Endothelial cell of umbilical vein (primary cell): ENCODE results near the gene SOCS7. TPM values are rescaled to one million over a fixed set of nuclear protein-coding genes. Genes with fewer than 3 reads are reported as not detected.

Source experiments
- BruUV-seq: library from RNA; stranded (reverse); fragments of 400-500 nt; replicated peaks from 2 replicates; lab custom pipeline; 2021; lab: Mats Ljungman, UMichigan
- CTCF ChIA-PET: fragments of 300-600, 350-600 bp; sonication (Branson Sonifier 250); formaldehyde crosslinking; loops from one replicate; lab custom pipeline; 2021; ENCODE audit warnings: antibody characterized with exemption, inconsistent platforms; lab: Charles Lee
- POLR2A ChIA-PET: fragments of 300-600, 350-600 bp; sonication (Branson Sonifier 250); formaldehyde crosslinking; loops from one replicate; lab custom pipeline; 2021; ENCODE audit warnings: antibody characterized with exemption, inconsistent platforms; lab: Charles Lee
- DNase-seq: peaks from one replicate; pipeline ENCODE4 v3.0.0-alpha.2; 2011; ENCODE audit warnings: low read depth, low spot score
- FAIRE-seq: peaks from 2 replicates; lab custom pipeline; 2011; peaks lifted over from hg19 to GRCh38; lab: Jason Lieb, UNC
- H2AFZ ChIP-seq: 2 replicates; pipeline ENCODE4 v1.6.0; 2012; ENCODE audit warnings: low read depth, low read length, control low read depth, inconsistent platforms
- H3K27ac ChIP-seq: 2 replicates; pipeline ENCODE4 v1.5.1; 2011; ENCODE audit warnings: low read depth, mild to moderate bottlenecking, control low read depth, low read length, moderate library complexity; ENCODE audit not compliant: insufficient read depth
- H3K27me3 ChIP-seq, 2 experiments: 2 replicates each; pipeline versions ENCODE4 v1.6.0 to v1.6.1; 2011; ENCODE audit warnings: low read length in 2 of 2, mixed read lengths in 1 of 2; ENCODE audit not compliant: control insufficient read depth in 2 of 2, insufficient read depth in 2 of 2
- H3K36me3 ChIP-seq, 2 experiments: 2 replicates in 1 of 2; 3 replicates in 1 of 2; pipeline ENCODE4 v1.5.1; 2011; ENCODE audit warnings: low read length in 2 of 2, mild to moderate bottlenecking in 1 of 2, moderate library complexity in 1 of 2; ENCODE audit not compliant: control insufficient read depth in 2 of 2, insufficient read depth in 2 of 2; ENCODE audit errors: extremely low read depth in 1 of 2
- H3K4me1 ChIP-seq: 3 replicates; pipeline ENCODE4 v1.5.1; 2011; ENCODE audit warnings: mild to moderate bottlenecking, low read length; ENCODE audit not compliant: control insufficient read depth, insufficient read depth; ENCODE audit errors: extremely low read depth
- H3K4me2 ChIP-seq: 2 replicates; pipeline ENCODE4 v1.6.1; 2011; ENCODE audit warnings: low read length, control low read depth, mixed read lengths; ENCODE audit not compliant: insufficient read depth
- H3K4me3 ChIP-seq, 3 experiments: fragments of 200-600 bp in 1 of 3; sonication (generic), shearing (Covaris generic) in 1 of 3; replicated peaks in 1 of 3; 2 replicates each; pipeline ENCODE4 v1.5.1; 2011 to 2016; ENCODE audit warnings: control low read depth in 3 of 3, low read length in 3 of 3, mild to moderate bottlenecking in 2 of 3, inconsistent platforms in 1 of 3, low read depth in 1 of 3, moderate library complexity in 1 of 3; ENCODE audit not compliant: insufficient read depth in 1 of 3
- H3K79me2 ChIP-seq: 2 replicates; pipeline ENCODE4 v1.6.0; 2012; ENCODE audit warnings: low read length, inconsistent platforms; ENCODE audit not compliant: control insufficient read depth, insufficient read depth
- H3K9ac ChIP-seq: replicated peaks from 2 replicates; pipeline ENCODE3; 2011; ENCODE audit warnings: low read length, control low read depth; ENCODE audit not compliant: insufficient read depth; ENCODE audit errors: extremely low read depth
- H3K9me1 ChIP-seq: replicated peaks from 3 replicates; pipeline ENCODE4 v1.6.0; 2011; ENCODE audit warnings: mild to moderate bottlenecking, low read length; ENCODE audit not compliant: control insufficient read depth, insufficient read depth; ENCODE audit errors: extremely low read depth
- H3K9me3 ChIP-seq: replicated peaks from 2 replicates; pipeline ENCODE4 v1.5.1; 2012; ENCODE audit warnings: low read length, inconsistent platforms; ENCODE audit not compliant: control insufficient read depth, insufficient read depth
- H4K20me1 ChIP-seq: replicated peaks from 2 replicates; pipeline ENCODE3; 2011; ENCODE audit warnings: mild to moderate bottlenecking, low read length; ENCODE audit not compliant: control insufficient read depth, insufficient read depth; ENCODE audit errors: extremely low read depth
- EZH2 ChIP-seq: IDR thresholded peaks from 2 replicates; pipeline ENCODE4 v1.6.1; 2012; ENCODE audit warnings: borderline replicate concordance, low read depth, mild to moderate bottlenecking, moderate library complexity, low read length, inconsistent platforms; ENCODE audit not compliant: severe bottlenecking
- FOS ChIP-seq: IDR thresholded peaks from 2 replicates; pipeline ENCODE4 v1.6.1; 2011; ENCODE audit warnings: mild to moderate bottlenecking, low read length, moderate library complexity, borderline replicate concordance; ENCODE audit not compliant: insufficient read depth
- GATA2 ChIP-seq: IDR thresholded peaks from 2 replicates; pipeline ENCODE4 v1.7.0; 2011; ENCODE audit warnings: low read depth, mild to moderate bottlenecking, moderate library complexity, mixed read lengths, low read length; ENCODE audit not compliant: insufficient read length, insufficient read depth
- JUN ChIP-seq: IDR thresholded peaks from 2 replicates; pipeline ENCODE4 v1.6.1; 2011; ENCODE audit warnings: borderline replicate concordance, low read depth; ENCODE audit not compliant: insufficient read length, insufficient read depth
- MYC ChIP-seq: IDR thresholded peaks from one replicate; pipeline ENCODE4 v1.6.1; 2011; ENCODE audit warnings: mild to moderate bottlenecking, low read depth, low read length
- POLR2A ChIP-seq: IDR thresholded peaks from 2 replicates; pipeline ENCODE4 v1.6.1; 2012; ENCODE audit warnings: low read depth, mild to moderate bottlenecking, control low read depth, low read length
- POLR2AphosphoS5 ChIP-seq: IDR thresholded peaks from 2 replicates; pipeline ENCODE4 v1.6.1; 2012; ENCODE audit warnings: low read depth, mild to moderate bottlenecking, control low read depth, low read length, moderate library complexity; ENCODE audit not compliant: insufficient read depth
- dilution Hi-C: fragments of 300-500 bp; cut with MboI; formaldehyde crosslinking; loops from one replicate; pipeline ENCODE4 v1.15.0; 2019; ENCODE audit warnings: low sequenced_read_pairs; ENCODE audit not compliant: extremely low pct_ligation_motif_present
- intact Hi-C: fragments of 100-400 bp; cut with micrococcal nuclease; formaldehyde crosslinking; loops from one replicate; pipeline ENCODE4 v1.10.0; 2022
- polyA plus RNA-seq, 4 experiments: library from polyadenylated mRNA; depleted of rRNA in 3 of 4; stranded (reverse) in 3 of 4; unstranded in 1 of 4; fragments of >200 nt; gene quantifications; 2 replicates each; pipeline versions ENCODE4 v1.2.1 to v1.2.3, GENCODE V29; 2011 to 2012; ENCODE audit warnings: missing spikeins in 1 of 4
- total RNA-seq: library from RNA; stranded (reverse); gene quantifications from 2 replicates; pipeline ENCODE4 v1.2.3, GENCODE V29; 2021
- TF ChIP-seq, protein P1 (sequence below), 2 donors: IDR thresholded peaks; 1 replicate in 1 of 2; 2 replicates in 1 of 2; pipeline ENCODE4 v1.5.1; 2011; ENCODE audit warnings: low read length in 2 of 2, mild to moderate bottlenecking in 2 of 2, moderate library complexity in 2 of 2, control low read depth in 1 of 2, inconsistent platforms in 1 of 2, low read depth in 1 of 2; ENCODE audit not compliant: insufficient read depth in 1 of 2; ENCODE audit errors: extremely low read depth in 1 of 2
- TF ChIP-seq, protein P2 (sequence below): IDR thresholded peaks from 2 replicates; pipeline ENCODE4 v1.6.1; 2011; ENCODE audit not compliant: insufficient read depth, insufficient read length

Gene SOCS7
- total and polyA plus RNA-seq, 2 donors (not counting 3 experiments of a cell fraction or from before 2014, with no cell fraction given), result 5.9 to 10.4 TPM

DNA sequence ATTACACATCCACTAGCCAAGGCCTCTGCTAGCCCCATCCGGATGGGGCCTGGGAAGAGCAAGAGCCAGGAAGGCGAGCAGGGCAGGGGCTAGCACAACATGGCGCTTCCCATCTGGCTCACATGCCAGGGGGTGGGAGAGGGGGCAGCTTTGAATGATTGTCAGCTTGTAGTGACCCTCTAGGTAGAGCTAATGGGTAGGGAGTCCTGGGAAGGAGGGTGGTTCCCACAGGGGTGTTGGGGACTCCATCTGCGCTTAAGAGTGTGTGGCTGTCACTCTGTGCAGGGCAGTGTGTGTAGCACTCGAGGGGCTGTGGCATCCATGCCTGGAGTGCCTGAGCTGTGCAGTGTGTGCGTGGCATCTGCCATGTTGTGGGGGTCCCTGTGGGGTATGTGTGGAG is 101.1 kb downstream of the SOCS7 start:
- Histone ChIP-seq H3K9ac (peak overlapping the region; percentile 37), H2AFZ (no peak overlapping the region), H3K36me3 (peaks cover 0 to 5% of the 10 kb centered on the region in 2 experiments), H3K9me3 (no peaks in the 10 kb centered on the region), H4K20me1 (no peaks in the 10 kb centered on the region), H3K27ac (peak overlapping the region; percentile 94), H3K27me3 (no peaks in the 10 kb centered on the region), H3K4me1 (peaks cover 71% of the 10 kb centered on the region), H3K4me3 (no peak overlapping the region), H3K4me2 (peak overlapping the region; percentile 27), H3K9me1 (no peaks in the 10 kb centered on the region), H3K79me2 (peaks cover 79% of the 10 kb centered on the region)
- intact Hi-C loops (loop anchor here (1.0 kb wide), 1 partner anchor 12 kb away; no protein-coding TSS in a partner anchor), dilution Hi-C loops (no loop called here)
- POLR2A ChIA-PET, result interaction anchor here (1.9 kb wide), 1 partner anchor 12 kb away, joined by 11 read pairs; no protein-coding TSS in a partner anchor
- no TSS peak for BruUV-seq
- no peak for TF ChIP-seq POLR2AphosphoS5
- TF ChIP-seq EZH2, result no peak
- TF ChIP-seq MYC, result no peak
- no peak for TF ChIP-seq JUN
- TF ChIP-seq, protein P1, sequence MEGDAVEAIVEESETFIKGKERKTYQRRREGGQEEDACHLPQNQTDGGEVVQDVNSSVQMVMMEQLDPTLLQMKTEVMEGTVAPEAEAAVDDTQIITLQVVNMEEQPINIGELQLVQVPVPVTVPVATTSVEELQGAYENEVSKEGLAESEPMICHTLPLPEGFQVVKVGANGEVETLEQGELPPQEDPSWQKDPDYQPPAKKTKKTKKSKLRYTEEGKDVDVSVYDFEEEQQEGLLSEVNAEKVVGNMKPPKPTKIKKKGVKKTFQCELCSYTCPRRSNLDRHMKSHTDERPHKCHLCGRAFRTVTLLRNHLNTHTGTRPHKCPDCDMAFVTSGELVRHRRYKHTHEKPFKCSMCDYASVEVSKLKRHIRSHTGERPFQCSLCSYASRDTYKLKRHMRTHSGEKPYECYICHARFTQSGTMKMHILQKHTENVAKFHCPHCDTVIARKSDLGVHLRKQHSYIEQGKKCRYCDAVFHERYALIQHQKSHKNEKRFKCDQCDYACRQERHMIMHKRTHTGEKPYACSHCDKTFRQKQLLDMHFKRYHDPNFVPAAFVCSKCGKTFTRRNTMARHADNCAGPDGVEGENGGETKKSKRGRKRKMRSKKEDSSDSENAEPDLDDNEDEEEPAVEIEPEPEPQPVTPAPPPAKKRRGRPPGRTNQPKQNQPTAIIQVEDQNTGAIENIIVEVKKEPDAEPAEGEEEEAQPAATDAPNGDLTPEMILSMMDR (IDR thresholded peaks at IDR 0.05; ENCODE audit: extremely low read depth in 1 of 2, insufficient read depth in 1 of 2, low read depth in 1 of 2, low read length in 2 of 2), result no peak
- TF ChIP-seq, protein P2, sequence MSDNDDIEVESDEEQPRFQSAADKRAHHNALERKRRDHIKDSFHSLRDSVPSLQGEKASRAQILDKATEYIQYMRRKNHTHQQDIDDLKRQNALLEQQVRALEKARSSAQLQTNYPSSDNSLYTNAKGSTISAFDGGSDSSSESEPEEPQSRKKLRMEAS, result no peak
- TF ChIP-seq FOS, result no peak
- no peak for TF ChIP-seq POLR2A
- TF ChIP-seq GATA2, result no peak
- DNase-seq (peak; percentile 45), FAIRE-seq (no peak)
- CTCF ChIA-PET, result interaction anchor here (1.6 to 3.0 kb wide), 6 partner anchors 10 to 104 kb away, joined by 5 to 20 read pairs (median 13); partner anchors contain the start of gene ARHGAP23
